ENCODE results near the gene FAM162B.
"Not testable (repeated sequence)": the region's sequence is repeated elsewhere in the genome, so short reads cannot be mapped to it uniquely, and the experiment has no call there.

The FAM162B gene

DNA sequence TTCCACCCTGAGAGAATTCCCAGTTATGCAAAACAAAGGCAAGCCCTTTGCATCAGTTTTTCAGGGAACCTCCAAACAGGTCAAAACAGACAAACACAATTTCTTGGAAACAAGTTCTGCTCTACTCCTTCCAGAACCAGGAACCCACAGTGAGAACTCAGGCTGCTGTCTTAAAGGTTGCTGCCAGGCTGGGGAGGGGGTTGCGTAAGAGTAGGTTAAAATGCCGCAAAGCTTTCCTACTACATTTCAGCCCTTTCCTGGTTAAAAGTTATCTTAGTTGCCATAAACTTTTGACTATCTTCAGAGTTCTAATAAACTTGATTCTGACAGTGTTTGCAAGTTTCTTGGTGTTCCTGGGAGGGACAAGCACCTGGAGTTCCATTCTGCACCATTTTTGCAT, 50.8 kb downstream of the FAM162B start:
- no peak for DNase-seq

DNA sequence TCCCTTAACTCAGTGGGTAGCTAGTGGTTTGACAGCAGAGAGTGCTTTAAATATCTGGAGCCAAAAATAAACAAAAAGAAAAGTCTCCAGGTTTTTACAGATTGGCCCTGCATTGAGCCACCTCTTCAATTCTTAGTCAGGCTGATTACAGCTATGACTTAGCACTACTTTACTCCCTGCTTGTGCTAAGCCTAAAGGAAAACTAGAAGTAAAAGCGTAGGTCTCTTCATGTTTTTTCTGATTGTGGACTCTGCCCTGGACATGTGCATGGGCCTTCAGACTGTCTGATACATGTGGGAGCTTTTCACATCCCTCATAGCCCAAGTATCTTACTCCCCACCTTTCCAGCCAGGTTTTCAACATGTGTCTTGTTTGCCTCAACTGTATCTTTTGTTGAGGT, 51.2 kb downstream of the FAM162B start:
- DNase-seq = no peak

DNA sequence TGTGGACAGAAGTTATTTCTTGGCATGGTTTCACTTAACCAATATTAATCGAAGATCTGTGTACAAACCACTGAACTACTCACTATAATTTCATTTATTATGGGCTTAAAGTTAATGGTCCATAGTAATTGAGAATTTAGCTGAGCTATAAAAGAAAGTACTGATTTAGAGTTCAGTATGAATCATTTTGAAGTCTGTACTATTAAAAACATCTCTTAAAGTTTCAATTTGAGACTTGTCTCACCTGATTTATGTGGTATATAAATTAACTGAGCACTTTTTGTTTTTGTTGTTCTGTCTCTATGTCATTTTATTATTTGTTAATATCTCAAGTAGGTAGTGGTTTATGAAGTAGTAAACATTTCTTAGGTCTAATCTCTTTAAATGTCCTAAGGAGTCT, 59.6 kb downstream of the FAM162B start:
- DNase-seq = no peak

DNA sequence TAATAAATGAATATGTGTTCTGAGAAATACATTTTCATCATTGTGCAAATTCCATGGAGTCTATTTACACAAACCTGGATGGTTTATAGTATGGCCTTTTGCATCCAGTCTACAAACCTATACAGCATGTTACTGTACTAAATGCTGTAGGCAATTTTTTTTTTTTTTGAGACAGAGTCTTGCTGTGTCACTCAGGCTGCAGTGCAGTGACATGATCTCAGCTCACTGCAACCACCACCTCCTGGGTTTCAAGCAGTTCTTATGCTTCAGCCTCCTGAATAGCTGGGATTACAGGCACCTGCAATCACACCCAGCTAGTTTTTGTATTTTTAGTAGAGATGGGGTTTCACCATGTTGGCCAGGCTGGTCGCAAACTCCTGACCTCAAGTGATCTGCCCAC, 61.6 kb downstream of the FAM162B start:
- not testable (repeated sequence) for DNase-seq

Measured in CD4-positive, alpha-beta T cell treated with Interleukin-4 for 4 hours (primary cell).